Peyer's patch (tissue), 4 donors: Measurements from ENCODE around the gene NME4.

Experiments
- POLR2A ChIP-seq, 2 donors: fragments of 450-650 bp; IDR thresholded peaks; one replicate each; pipeline ENCODE4 v1.5.1; 2017; ENCODE audit warnings: antibody characterized with exemption in 2 of 2, mild to moderate bottlenecking in 2 of 2, moderate library complexity in 2 of 2
- TF ChIP-seq, protein P1 (sequence below), 6 experiments: fragments of 450-650 bp in 4 of 6; fragments of 200-600 bp in 2 of 6; sonication (generic) in 1 of 6; IDR thresholded peaks; one replicate each; pipeline ENCODE4 v1.5.1; 2017 to 2019; ENCODE audit warnings: antibody characterized with exemption in 6 of 6, mild to moderate bottlenecking in 3 of 6, moderate library complexity in 1 of 6

DNA sequence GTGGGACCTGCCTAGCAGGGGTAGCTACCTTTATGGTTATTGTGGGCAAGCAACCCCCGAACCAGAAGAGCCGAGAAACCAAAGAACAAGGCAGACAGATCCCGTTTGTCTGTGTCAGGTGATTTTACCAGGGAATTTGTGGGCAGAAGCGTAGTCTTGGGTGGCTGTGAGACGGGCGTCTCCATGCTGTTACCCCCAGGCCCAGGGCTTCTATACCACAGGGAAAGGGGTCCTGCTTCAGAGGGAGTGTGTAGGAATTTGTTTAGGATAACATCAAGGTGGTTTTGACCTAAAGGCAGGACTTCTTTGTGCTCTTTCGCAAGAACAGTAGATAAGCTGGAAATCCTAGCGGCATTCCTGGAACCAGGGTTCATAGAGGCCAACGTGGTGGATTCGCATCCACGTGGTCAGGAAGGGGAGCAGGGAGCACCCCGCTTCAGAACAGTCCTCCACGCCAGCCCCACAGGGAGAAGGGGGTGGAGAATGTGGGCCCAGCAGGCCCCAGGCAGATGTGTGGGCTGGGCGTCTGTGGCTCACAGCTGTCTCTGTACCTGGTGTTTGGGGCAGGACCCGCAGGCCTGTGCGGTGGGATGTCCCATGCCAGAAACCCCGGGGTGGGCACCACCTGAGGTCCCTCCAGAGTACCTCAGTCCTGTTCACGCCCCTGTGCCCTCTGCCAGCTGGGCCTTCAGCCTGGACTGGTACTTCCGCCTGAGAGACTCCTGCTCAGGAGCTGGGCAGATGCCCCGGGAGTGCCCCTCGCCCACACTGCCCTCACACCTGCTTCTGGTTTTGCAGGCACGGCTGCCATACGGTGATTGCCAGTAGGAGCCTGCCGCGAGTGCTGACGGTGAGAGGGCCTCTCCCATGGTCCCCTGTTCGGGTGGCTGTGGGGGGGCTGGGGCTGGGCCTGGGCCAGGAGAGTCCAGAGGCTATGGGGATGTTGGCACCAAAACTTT is 8.8 kb downstream of the NME4 start:
- TF ChIP-seq POLR2A (IDR thresholded peaks at IDR 0.05), result no peak
- TF ChIP-seq, protein P1, sequence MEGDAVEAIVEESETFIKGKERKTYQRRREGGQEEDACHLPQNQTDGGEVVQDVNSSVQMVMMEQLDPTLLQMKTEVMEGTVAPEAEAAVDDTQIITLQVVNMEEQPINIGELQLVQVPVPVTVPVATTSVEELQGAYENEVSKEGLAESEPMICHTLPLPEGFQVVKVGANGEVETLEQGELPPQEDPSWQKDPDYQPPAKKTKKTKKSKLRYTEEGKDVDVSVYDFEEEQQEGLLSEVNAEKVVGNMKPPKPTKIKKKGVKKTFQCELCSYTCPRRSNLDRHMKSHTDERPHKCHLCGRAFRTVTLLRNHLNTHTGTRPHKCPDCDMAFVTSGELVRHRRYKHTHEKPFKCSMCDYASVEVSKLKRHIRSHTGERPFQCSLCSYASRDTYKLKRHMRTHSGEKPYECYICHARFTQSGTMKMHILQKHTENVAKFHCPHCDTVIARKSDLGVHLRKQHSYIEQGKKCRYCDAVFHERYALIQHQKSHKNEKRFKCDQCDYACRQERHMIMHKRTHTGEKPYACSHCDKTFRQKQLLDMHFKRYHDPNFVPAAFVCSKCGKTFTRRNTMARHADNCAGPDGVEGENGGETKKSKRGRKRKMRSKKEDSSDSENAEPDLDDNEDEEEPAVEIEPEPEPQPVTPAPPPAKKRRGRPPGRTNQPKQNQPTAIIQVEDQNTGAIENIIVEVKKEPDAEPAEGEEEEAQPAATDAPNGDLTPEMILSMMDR (IDR thresholded peaks at IDR 0.05), result no peak
